Measurements from ENCODE around the gene CELF4.

DNA sequence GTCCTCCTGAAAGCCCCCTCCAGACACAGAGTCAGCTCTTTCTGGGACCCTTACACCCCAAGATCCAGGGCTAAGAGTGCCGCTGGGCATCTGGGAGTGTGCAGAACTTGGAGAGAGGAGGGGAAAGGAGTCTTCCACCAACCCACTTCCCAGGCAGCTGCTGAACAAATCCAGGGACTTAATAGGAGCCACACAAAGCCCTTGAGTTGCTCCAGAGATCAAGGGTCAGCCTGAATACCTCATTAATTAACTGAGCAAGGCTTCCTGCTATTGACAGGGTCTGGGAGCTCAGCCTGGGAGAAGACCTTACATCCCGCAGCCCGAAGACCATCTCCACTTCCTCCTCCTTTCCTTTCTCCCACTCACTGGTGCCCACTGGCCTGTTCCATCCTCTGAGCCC, 108.3 kb downstream of the CELF4 start:
- TF ChIP-seq, protein P1, sequence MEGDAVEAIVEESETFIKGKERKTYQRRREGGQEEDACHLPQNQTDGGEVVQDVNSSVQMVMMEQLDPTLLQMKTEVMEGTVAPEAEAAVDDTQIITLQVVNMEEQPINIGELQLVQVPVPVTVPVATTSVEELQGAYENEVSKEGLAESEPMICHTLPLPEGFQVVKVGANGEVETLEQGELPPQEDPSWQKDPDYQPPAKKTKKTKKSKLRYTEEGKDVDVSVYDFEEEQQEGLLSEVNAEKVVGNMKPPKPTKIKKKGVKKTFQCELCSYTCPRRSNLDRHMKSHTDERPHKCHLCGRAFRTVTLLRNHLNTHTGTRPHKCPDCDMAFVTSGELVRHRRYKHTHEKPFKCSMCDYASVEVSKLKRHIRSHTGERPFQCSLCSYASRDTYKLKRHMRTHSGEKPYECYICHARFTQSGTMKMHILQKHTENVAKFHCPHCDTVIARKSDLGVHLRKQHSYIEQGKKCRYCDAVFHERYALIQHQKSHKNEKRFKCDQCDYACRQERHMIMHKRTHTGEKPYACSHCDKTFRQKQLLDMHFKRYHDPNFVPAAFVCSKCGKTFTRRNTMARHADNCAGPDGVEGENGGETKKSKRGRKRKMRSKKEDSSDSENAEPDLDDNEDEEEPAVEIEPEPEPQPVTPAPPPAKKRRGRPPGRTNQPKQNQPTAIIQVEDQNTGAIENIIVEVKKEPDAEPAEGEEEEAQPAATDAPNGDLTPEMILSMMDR (IDR thresholded peaks at IDR 0.05): no peak
- no peak for TF ChIP-seq POLR2A (IDR thresholded peaks at IDR 0.05)
